ENCODE results near the gene STK32A.

STK32A gene

DNA sequence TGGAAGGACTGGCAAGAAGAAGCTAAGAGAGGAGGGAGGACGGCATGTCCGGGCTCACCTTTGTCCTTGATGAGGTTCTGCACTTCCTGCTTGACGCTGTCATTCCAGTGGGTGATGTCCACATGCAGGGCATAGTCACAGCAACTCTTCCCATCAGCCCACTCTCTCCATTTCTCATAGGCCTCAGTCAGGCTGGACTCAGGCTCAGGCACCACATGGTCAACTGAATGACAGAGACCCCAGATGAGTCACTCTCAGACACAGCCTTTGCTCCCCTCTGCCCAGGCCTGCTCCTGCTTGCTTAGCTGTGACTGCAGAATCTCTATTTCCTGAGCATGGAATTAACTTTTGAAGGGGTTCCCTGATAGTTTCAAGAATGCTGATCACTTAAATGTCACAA lies 180.8 kb downstream of the STK32A start:
- DNase-seq = no peak
- H2BK120ac ChIP-seq (ENCODE audit: insufficient read depth, low read length, poor library complexity) = no peak overlapping the region
- no peak overlapping the region for H3K4me3 ChIP-seq (ENCODE audit: low read depth, low read length)
- no peak overlapping the region for H3K14ac ChIP-seq (ENCODE audit: low read length)
- H3K4me1 ChIP-seq (ENCODE audit: control insufficient read depth in 1 of 2, insufficient read depth in 2 of 2, low read length in 2 of 2) = peaks cover 6 to 18% of the 10 kb centered on the region in 2 experiments
- no peak overlapping the region for H3K4me2 ChIP-seq (ENCODE audit: low read length)
- no peak overlapping the region for H3K27ac ChIP-seq (ENCODE audit: low read depth, low read length)
- H3K23ac ChIP-seq (ENCODE audit: low read length) = no peak overlapping the region
- H3K9ac ChIP-seq (ENCODE audit: low read length) = no peak overlapping the region
- no peak overlapping the region for H3K18ac ChIP-seq (ENCODE audit: low read length)
- H2AFZ ChIP-seq (ENCODE audit: insufficient read depth, low read length, poor library complexity) = no peak overlapping the region
- no peaks in the 10 kb centered on the region for H3K27me3 ChIP-seq (ENCODE audit: insufficient read depth, low read length)
- no peak overlapping the region for H4K8ac ChIP-seq (ENCODE audit: low read depth, low read length)
- H3K36me3 ChIP-seq (ENCODE audit: control insufficient read depth in 1 of 2, insufficient read depth in 2 of 2, low read length in 2 of 2) = peaks cover 19 to 52% of the 10 kb centered on the region in 2 experiments
- H2AK5ac ChIP-seq (ENCODE audit: low read length) = no peak overlapping the region
- H3K4ac ChIP-seq (ENCODE audit: low read depth, low read length) = no peak overlapping the region
- H2BK12ac ChIP-seq (ENCODE audit: low read length) = no peak overlapping the region
- no CpG with 5 or more reads among the region's 3 CpGs for WGBS (ENCODE audit: extremely low coverage, insufficient coverage, insufficient read length)
- no peaks in the 10 kb centered on the region for H3K9me3 ChIP-seq (ENCODE audit: insufficient read depth, low read depth, low read length)
- H3K79me2 ChIP-seq (ENCODE audit: control insufficient read depth, insufficient read depth, low read length, poor library complexity) = no peaks in the 10 kb centered on the region
- no peak overlapping the region for H4K91ac ChIP-seq (ENCODE audit: low read depth, low read length)
- H4K12ac ChIP-seq (ENCODE audit: low read depth, low read length) = no peak overlapping the region
- no peaks in the 10 kb centered on the region for H3K79me1 ChIP-seq (ENCODE audit: low read length)
- no peak overlapping the region for H2BK5ac ChIP-seq (ENCODE audit: low read depth, low read length, poor library complexity)

DNA sequence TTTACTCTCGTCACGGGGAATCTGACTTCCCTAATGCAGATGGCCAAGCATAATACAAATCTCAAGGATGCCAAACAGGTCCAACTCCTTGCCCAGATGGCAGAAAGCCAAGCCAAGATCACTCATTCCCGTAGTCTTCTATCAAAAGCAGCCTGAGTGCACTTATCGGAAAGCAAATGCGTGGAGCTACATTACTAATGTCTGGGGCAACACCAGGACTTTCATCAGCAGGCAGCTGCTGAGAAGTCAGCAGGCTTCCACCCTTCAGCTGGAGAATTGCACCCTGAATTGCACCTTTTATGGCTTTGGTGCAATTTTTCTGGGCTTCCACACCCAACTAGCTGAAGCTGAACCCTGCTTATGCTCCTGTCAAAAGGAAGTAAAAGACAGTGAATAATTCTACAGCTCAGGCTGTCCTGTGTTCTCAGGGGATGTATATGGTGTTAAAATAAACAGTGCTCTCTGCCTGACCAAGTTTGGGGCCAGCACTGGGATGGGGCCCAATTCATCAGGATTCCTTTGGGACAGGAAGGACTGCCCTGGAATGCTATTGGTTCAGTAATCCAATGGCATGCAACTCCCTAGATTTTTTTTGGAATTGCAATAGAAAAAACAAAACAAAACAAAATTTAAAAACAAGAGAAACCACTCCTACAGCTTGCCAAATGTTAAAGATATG lies 182.4 kb downstream of the STK32A start:
- no peak for DNase-seq
- H3K36me3 ChIP-seq (ENCODE audit: control insufficient read depth in 1 of 2, insufficient read depth in 2 of 2, low read length in 2 of 2) = peaks cover 14 to 44% of the 10 kb centered on the region in 2 experiments
- no peak overlapping the region for H3K23ac ChIP-seq (ENCODE audit: low read length)
- H3K14ac ChIP-seq (ENCODE audit: low read length) = no peak overlapping the region
- WGBS (ENCODE audit: extremely low coverage, insufficient coverage, insufficient read length) = no CpG with 5 or more reads among the region's 5 CpGs
- H2BK5ac ChIP-seq (ENCODE audit: low read depth, low read length, poor library complexity) = no peak overlapping the region
- no peak overlapping the region for H2BK12ac ChIP-seq (ENCODE audit: low read length)
- no peak overlapping the region for H3K4me2 ChIP-seq (ENCODE audit: low read length)
- no peaks in the 10 kb centered on the region for H3K27me3 ChIP-seq (ENCODE audit: insufficient read depth, low read length)
- H2AFZ ChIP-seq (ENCODE audit: insufficient read depth, low read length, poor library complexity) = no peak overlapping the region
- no peaks in the 10 kb centered on the region for H3K9me3 ChIP-seq (ENCODE audit: insufficient read depth, low read depth, low read length)
- no peak overlapping the region for H4K8ac ChIP-seq (ENCODE audit: low read depth, low read length)
- H3K18ac ChIP-seq (ENCODE audit: low read length) = no peak overlapping the region
- no peak overlapping the region for H3K4me3 ChIP-seq (ENCODE audit: low read depth, low read length)
- H3K4ac ChIP-seq (ENCODE audit: low read depth, low read length) = no peak overlapping the region
- no peak overlapping the region for H4K91ac ChIP-seq (ENCODE audit: low read depth, low read length)
- no peak overlapping the region for H3K9ac ChIP-seq (ENCODE audit: low read length)
- no peak overlapping the region for H2AK5ac ChIP-seq (ENCODE audit: low read length)
- H3K4me1 ChIP-seq (ENCODE audit: control insufficient read depth in 1 of 2, insufficient read depth in 2 of 2, low read length in 2 of 2) = peaks cover 6 to 14% of the 10 kb centered on the region in 2 experiments
- no peaks in the 10 kb centered on the region for H3K79me1 ChIP-seq (ENCODE audit: low read length)
- H3K27ac ChIP-seq (ENCODE audit: low read depth, low read length) = no peak overlapping the region
- no peak overlapping the region for H4K12ac ChIP-seq (ENCODE audit: low read depth, low read length)
- H3K79me2 ChIP-seq (ENCODE audit: control insufficient read depth, insufficient read depth, low read length, poor library complexity) = no peaks in the 10 kb centered on the region
- no peak overlapping the region for H2BK120ac ChIP-seq (ENCODE audit: insufficient read depth, low read length, poor library complexity)

DNA sequence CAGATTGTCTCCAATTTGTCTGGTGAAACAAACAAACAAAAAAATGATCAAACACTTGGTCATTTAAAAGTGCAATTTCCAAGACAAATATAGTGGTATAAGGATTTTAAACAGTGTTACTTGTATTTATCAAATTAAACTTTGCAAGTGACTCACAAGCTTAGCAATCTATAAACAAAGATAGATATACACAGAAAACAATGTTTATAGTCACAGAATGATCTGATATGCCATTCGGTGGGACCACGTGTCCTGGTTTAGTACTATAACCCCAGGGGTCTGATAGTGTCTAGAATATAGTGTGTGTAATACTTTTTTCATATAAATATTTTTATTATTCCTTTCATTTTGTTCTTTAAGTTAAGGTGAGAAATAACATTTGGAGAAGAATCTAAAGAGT lies 183.8 kb downstream of the STK32A start:
- no peak overlapping the region for H3K27ac ChIP-seq (ENCODE audit: low read depth, low read length)
- no peaks in the 10 kb centered on the region for H3K27me3 ChIP-seq (ENCODE audit: insufficient read depth, low read length)
- H2BK12ac ChIP-seq (ENCODE audit: low read length) = no peak overlapping the region
- H2BK120ac ChIP-seq (ENCODE audit: insufficient read depth, low read length, poor library complexity) = no peak overlapping the region
- no CpG with 5 or more reads among the region's 2 CpGs for WGBS (ENCODE audit: extremely low coverage, insufficient coverage, insufficient read length)
- H3K14ac ChIP-seq (ENCODE audit: low read length) = no peak overlapping the region
- DNase-seq = no peak
- H3K36me3 ChIP-seq (ENCODE audit: control insufficient read depth in 1 of 2, insufficient read depth in 2 of 2, low read length in 2 of 2) = peaks cover 13 to 38% of the 10 kb centered on the region in 2 experiments
- no peak overlapping the region for H4K91ac ChIP-seq (ENCODE audit: low read depth, low read length)
- no peak overlapping the region for H2BK5ac ChIP-seq (ENCODE audit: low read depth, low read length, poor library complexity)
- H2AK5ac ChIP-seq (ENCODE audit: low read length) = no peak overlapping the region
- no peaks in the 10 kb centered on the region for H3K79me1 ChIP-seq (ENCODE audit: low read length)
- no peak overlapping the region for H3K4ac ChIP-seq (ENCODE audit: low read depth, low read length)
- no peaks in the 10 kb centered on the region for H3K9me3 ChIP-seq (ENCODE audit: insufficient read depth, low read depth, low read length)
- H3K23ac ChIP-seq (ENCODE audit: low read length) = no peak overlapping the region
- no peak overlapping the region for H3K4me3 ChIP-seq (ENCODE audit: low read depth, low read length)
- no peak overlapping the region for H4K12ac ChIP-seq (ENCODE audit: low read depth, low read length)
- no peak overlapping the region for H3K9ac ChIP-seq (ENCODE audit: low read length)
- H3K4me1 ChIP-seq (ENCODE audit: control insufficient read depth in 1 of 2, insufficient read depth in 2 of 2, low read length in 2 of 2) = peaks cover 2 to 6% of the 10 kb centered on the region in 2 experiments
- no peaks in the 10 kb centered on the region for H3K79me2 ChIP-seq (ENCODE audit: control insufficient read depth, insufficient read depth, low read length, poor library complexity)
- no peak overlapping the region for H4K8ac ChIP-seq (ENCODE audit: low read depth, low read length)
- H3K18ac ChIP-seq (ENCODE audit: low read length) = no peak overlapping the region
- no peak overlapping the region for H3K4me2 ChIP-seq (ENCODE audit: low read length)
- H2AFZ ChIP-seq (ENCODE audit: insufficient read depth, low read length, poor library complexity) = no peak overlapping the region

DNA sequence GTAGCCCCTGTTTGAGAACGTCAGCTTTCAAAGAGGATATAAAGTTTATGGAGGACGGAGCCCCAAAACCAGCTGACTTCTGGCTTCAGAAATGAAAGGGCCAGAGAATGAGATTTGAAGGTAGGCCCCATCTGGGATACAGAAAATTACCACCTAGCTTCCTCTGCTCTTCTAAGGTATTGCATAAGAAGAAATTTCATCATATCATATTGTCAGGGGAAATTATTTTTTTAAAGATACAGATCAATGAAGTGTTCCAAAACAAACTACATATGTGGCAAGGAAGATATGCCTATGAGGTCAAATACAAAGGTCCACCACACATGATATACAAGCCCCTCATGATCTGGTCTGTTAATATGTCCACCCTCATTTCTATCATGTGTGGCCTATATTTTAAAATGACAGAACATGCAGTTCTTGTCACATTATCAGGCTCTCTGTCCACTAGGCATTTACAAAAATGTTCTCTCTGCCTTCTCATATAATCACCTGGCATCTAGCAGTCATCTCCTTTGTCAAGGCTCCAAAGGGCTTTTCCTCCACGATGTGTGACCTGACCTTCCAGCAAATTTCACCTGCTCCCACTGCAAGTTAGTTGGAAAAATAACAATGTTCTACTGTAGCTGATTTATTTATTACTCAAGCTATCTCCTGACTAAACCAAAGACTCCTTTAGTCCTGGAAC lies 192.0 kb downstream of the STK32A start:
- Histone ChIP-seq H2BK5ac (ENCODE audit: low read depth, low read length, poor library complexity) (no peak overlapping the region), H3K9ac (ENCODE audit: low read length) (no peak overlapping the region), H3K23ac (ENCODE audit: low read length) (no peak overlapping the region), H3K4me3 (ENCODE audit: low read depth, low read length) (no peak overlapping the region), H4K8ac (ENCODE audit: low read depth, low read length) (no peak overlapping the region), H3K4ac (ENCODE audit: low read depth, low read length) (no peak overlapping the region), H2AFZ (ENCODE audit: insufficient read depth, low read length, poor library complexity) (no peak overlapping the region), H3K4me1 (ENCODE audit: control insufficient read depth in 1 of 2, insufficient read depth in 2 of 2, low read length in 2 of 2) (peaks cover 3 to 6% of the 10 kb centered on the region in 2 experiments), H3K27me3 (ENCODE audit: insufficient read depth, low read length) (no peaks in the 10 kb centered on the region), H3K79me1 (ENCODE audit: low read length) (peaks cover 3% of the 10 kb centered on the region), H4K91ac (ENCODE audit: low read depth, low read length) (no peak overlapping the region), H2BK120ac (ENCODE audit: insufficient read depth, low read length, poor library complexity) (no peak overlapping the region), H3K14ac (ENCODE audit: low read length) (no peak overlapping the region), H3K18ac (ENCODE audit: low read length) (no peak overlapping the region), H3K36me3 (ENCODE audit: control insufficient read depth in 1 of 2, insufficient read depth in 2 of 2, low read length in 2 of 2) (peaks cover 3 to 9% of the 10 kb centered on the region in 2 experiments), H3K9me3 (ENCODE audit: insufficient read depth, low read depth, low read length) (no peaks in the 10 kb centered on the region), H2BK12ac (ENCODE audit: low read length) (no peak overlapping the region), H4K12ac (ENCODE audit: low read depth, low read length) (no peak overlapping the region), H3K27ac (ENCODE audit: low read depth, low read length) (no peak overlapping the region), H3K79me2 (ENCODE audit: control insufficient read depth, insufficient read depth, low read length, poor library complexity) (no peaks in the 10 kb centered on the region), H3K4me2 (ENCODE audit: low read length) (no peak overlapping the region), H2AK5ac (ENCODE audit: low read length) (no peak overlapping the region)
- DNase-seq = no peak
- no CpG with 5 or more reads among the region's 3 CpGs for WGBS (ENCODE audit: extremely low coverage, insufficient coverage, insufficient read length)
